GM12873 (cell line): ENCODE data around the gene SLC6A13.

ENCODE experiments used
- CTCF ChIP-seq: IDR thresholded peaks from 2 replicates; pipeline ENCODE4 v1.5.1; 2012; ENCODE audit warnings: low read depth, mild to moderate bottlenecking, moderate library complexity, low read length, control low read depth; ENCODE audit not compliant: insufficient read depth; ENCODE audit errors: missing control alignments

SLC6A13 gene

GRCh38 chr12:218221-218620, 44.4 kb downstream of the SLC6A13 start:
- TF ChIP-seq CTCF = no peak

- TF ChIP-seq CTCF = no peak
Measured at GRCh38 chr12:215116-215515, 47.5 kb downstream of the SLC6A13 start.

GRCh38 chr12:214003-214741, 48.5 kb downstream of the SLC6A13 start, which contains the start of gene SLC6A12:
Gene SLC6A12 (minus strand): TSS chr12:214157. CDS start chr12:209986, 4,171 bp downstream.
- no peak for TF ChIP-seq CTCF

DNA sequence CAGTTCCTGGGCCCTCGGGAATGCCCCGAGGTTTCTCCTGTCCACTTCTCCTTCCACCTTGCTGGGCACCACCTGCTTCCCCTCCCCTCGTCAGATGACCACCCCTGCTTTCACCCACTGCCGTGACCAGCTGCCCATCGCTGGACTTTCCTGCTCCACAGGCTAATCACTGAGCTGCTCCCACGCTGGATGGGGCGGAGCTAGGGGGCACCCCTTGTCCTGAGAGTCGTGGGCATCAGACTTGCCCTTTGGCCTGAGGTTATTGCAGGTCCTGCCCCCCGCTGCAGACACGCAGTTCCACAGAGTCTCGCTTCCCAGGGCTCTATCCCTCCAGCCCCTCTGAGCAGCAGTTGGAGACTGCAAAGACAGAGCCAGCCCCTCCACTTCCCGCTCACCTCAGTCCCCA, 49.1 kb downstream of the SLC6A13 start:
- no peak for TF ChIP-seq CTCF

DNA sequence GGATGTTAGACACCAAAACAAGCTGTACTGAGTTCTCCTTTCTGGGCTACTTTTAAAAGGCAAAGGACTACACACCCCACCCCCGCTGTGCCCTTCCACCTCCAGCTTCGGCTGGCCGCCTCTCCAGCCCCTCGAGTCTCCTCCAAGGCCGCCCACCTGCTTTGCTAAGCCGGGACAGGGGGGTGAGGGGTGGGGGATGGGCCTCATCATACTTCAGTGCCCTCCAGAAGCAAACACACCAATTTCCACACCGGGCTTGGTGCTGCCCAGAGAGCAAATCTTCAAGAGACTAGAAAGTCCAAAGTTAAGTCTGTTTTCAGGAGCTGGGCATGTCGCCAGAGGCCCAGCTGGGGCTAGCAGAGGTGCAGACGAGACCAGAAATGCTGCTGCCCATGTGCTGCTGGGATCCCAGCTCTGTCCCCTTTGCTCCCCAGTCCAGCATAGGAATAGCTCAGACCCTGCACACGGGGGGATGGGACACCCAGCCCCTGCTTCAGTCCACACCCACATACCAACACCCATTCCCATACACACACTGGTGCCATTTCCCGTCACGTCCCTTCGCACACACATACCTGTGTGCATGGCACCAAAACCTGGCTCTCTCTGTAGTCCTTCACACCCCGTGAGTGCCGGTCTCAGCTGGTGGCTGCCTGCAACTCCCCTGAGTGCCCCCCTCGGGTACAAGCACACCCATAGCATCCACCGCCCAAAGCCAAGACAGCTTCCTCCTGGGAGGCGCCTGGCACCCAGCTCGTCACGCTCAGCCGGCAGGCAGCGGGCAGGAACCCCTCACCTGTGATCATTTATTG, 49.7 kb downstream of the SLC6A13 start:
- no peak for TF ChIP-seq CTCF

DNA sequence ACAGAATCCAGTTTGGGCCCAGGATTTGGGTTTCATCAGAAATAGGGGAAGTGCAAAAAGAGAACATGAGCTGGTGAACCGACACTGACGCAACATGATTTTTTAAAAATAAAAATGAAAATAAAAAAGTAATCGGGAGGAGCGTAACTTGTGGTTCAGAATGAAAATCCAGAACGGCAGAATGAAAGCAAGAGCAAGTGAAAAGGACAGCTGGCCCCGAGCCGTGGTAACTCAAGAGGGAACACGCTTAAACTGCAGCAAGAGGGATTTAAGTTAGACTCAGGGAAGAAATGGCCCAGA, 50.3 kb downstream of the SLC6A13 start:
- TF ChIP-seq CTCF = no peak

- TF ChIP-seq CTCF = no peak
Measured at GRCh38 chr12:211639-212414, 50.8 kb downstream of the SLC6A13 start.
